Epithelial cell of proximal tubule (primary cell): ENCODE data around the gene COPS6. TPM values are rescaled to one million over a fixed set of nuclear protein-coding genes. Genes with fewer than 3 reads are reported as not detected.
A peak's percentile ranks its signal among the peaks of the same experiment; 100 is the strongest.

Experiments used
- DNase-seq: peaks from one replicate; pipeline ENCODE4 v3.0.0-alpha.2; 2011; ENCODE audit warnings: low read depth
- H3K4me3 ChIP-seq: 2 replicates; pipeline ENCODE4 v1.5.1; 2011; ENCODE audit warnings: low read depth, mild to moderate bottlenecking, low read length
- CTCF ChIP-seq: conservative IDR thresholded peaks from 2 replicates; pipeline ENCODE4 v1.5.1; 2012; ENCODE audit warnings: low read depth, mild to moderate bottlenecking, low read length
- total RNA-seq: library from RNA; depleted of rRNA; stranded (reverse); fragments of >200 nt; gene quantifications from 2 replicates; pipeline ENCODE4 v1.2.3, GENCODE V29; 2015

COPS6 gene
- total RNA-seq, 1 donor from 2014 or later: 39.9 TPM

GRCh38 chr7:100132697-100133151 is 44.0 kb downstream of the COPS6 start:
- H3K4me3 ChIP-seq: no peak overlapping the region
- no peak for DNase-seq
- peak; percentile 97 for TF ChIP-seq CTCF

- no peak for TF ChIP-seq CTCF
- no peak overlapping the region for H3K4me3 ChIP-seq
- DNase-seq: no peak
Observed at GRCh38 chr7:100137851-100138760, 49.3 kb downstream of the COPS6 start.

- no peak overlapping the region for H3K4me3 ChIP-seq
- DNase-seq: no peak
- TF ChIP-seq CTCF: no peak
Observed at GRCh38 chr7:100141555-100141949, 52.8 kb downstream of the COPS6 start.

Other genes with a start within 250 kb of the COPS6 start
- not detected in 2 replicates for gene OR2AE1, start 211.9 kb upstream of the COPS6 start, total RNA-seq
- 8.4 and 18.7 TPM in 2 replicates for gene TRIM4, start 169.4 kb upstream of the COPS6 start, total RNA-seq
- not detected in 2 replicates for gene GJC3, start 159.3 kb upstream of the COPS6 start, total RNA-seq
- gene AZGP1, start 112.9 kb upstream of the COPS6 start, total RNA-seq: not detected in 2 replicates
- 7.6 and 10.6 TPM in 2 replicates for gene ZKSCAN1, start 73.4 kb upstream of the COPS6 start, total RNA-seq
- 2.4 and 10.7 TPM in 2 replicates for gene ZSCAN21, start 39.2 kb upstream of the COPS6 start, total RNA-seq
- gene ZNF3, start 7.2 kb upstream of the COPS6 start, total RNA-seq: 16.6 and 20.3 TPM in 2 replicates
- 188 and 355 TPM in 2 replicates for gene MCM7, start 12.4 kb downstream of the COPS6 start, total RNA-seq
- 11.5 and 25.2 TPM in 2 replicates for gene AP4M1, start 12.7 kb downstream of the COPS6 start, total RNA-seq
- 62.8 and 73.6 TPM in 2 replicates for gene TAF6, start 30.4 kb downstream of the COPS6 start, total RNA-seq
- gene CNPY4, start 30.7 kb downstream of the COPS6 start, total RNA-seq: 8.8 and 10.1 TPM in 2 replicates
- gene MBLAC1, start 38.0 kb downstream of the COPS6 start, total RNA-seq: 2.6 and 3.7 TPM in 2 replicates
- gene LAMTOR4, start 59.9 kb downstream of the COPS6 start, total RNA-seq: 201 and 232 TPM in 2 replicates
- gene TRAPPC14, start 69.8 kb downstream of the COPS6 start, total RNA-seq: 9.4 and 14.9 TPM in 2 replicates
- gene GAL3ST4, start 79.6 kb downstream of the COPS6 start, total RNA-seq: 0.58 and 6.7 TPM in 2 replicates
- 4.1 and 11.0 TPM in 2 replicates for gene GPC2, start 88.4 kb downstream of the COPS6 start, total RNA-seq
- gene STAG3, start 88.9 kb downstream of the COPS6 start, total RNA-seq: 0.22 and 0.69 TPM in 2 replicates
- gene PVRIG, start 131.0 kb downstream of the COPS6 start, total RNA-seq: not detected in 2 replicates
- not detected in 2 replicates for gene SPDYE3, start 218.7 kb downstream of the COPS6 start, total RNA-seq